AG04450 (cell line): ENCODE measurements around the gene TIMELESS. TPM values are rescaled to one million over a fixed set of nuclear protein-coding genes. Genes with fewer than 3 reads are reported as not detected.

Experiments
- CTCF ChIA-PET: fragments of 300-600, 350-600 bp; formaldehyde crosslinking; extraction: SDS; loops from one replicate; lab custom pipeline; 2022; ENCODE audit warnings: antibody characterized with exemption, inconsistent platforms; lab: Charles Lee
- POLR2A ChIA-PET: fragments of 350-600 bp; formaldehyde crosslinking; extraction: SDS; loops from one replicate; lab custom pipeline; 2021; ENCODE audit warnings: antibody characterized with exemption, inconsistent platforms; lab: Yijun Ruan, JAX
- DNase-seq: peaks from one replicate; pipeline ENCODE4 v3.0.0-alpha.2; 2011; ENCODE audit warnings: low read depth, low spot score
- H3K27ac ChIP-seq: one replicate; pipeline ENCODE4 v1.5.1; 2012; ENCODE audit warnings: low read depth, low read length, control low read depth
- H3K27me3 ChIP-seq: one replicate; pipeline ENCODE4 v1.6.0; 2012; ENCODE audit warnings: low read length; ENCODE audit not compliant: control insufficient read depth, insufficient read depth
- H3K4me3 ChIP-seq: 2 replicates; pipeline ENCODE4 v1.5.1; 2011; ENCODE audit warnings: mild to moderate bottlenecking, low read depth, low read length, control low read depth
- H3K9me3 ChIP-seq: 2 replicates; pipeline ENCODE4 v1.5.1; 2012; ENCODE audit warnings: low read length; ENCODE audit not compliant: control insufficient read depth, insufficient read depth
- polyA plus RNA-seq: library from polyadenylated mRNA; depleted of rRNA; stranded (reverse); fragments of >200 nt; gene quantifications from 2 replicates; pipeline ENCODE4 v1.2.3, GENCODE V29; 2011
- TF ChIP-seq, protein P1 (sequence below): IDR thresholded peaks from 2 replicates; pipeline ENCODE4 v1.5.1; 2011; ENCODE audit warnings: low read depth, low read length, control low read depth, inconsistent platforms

Gene TIMELESS
- polyA plus RNA-seq, 1 experiment: 2.0 TPM

DNA sequence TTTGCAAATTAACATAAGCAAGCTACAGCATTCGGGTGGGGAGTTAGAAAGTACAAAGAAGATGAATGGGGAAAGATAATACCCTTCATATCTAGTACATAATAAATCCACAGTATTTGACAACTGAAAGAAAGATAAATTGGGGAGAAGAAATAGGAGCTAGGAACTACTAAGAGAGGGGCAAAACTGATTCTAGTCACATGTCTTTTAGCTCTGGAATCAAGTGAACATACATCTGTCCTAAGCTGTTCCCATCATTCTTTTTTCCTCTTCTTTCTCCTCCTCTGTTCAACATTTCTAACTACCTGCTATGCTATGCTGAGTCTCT, 71.3 kb downstream of the TIMELESS start:
- Histone ChIP-seq H3K4me3 (no peak overlapping the region), H3K27me3 (peaks cover 5% of the 10 kb centered on the region), H3K27ac (no peak overlapping the region), H3K9me3 (no peaks in the 10 kb centered on the region)
- ChIA-PET POLR2A (no interaction called here), CTCF (no interaction called here)
- no peak for DNase-seq
- TF ChIP-seq, protein P1, sequence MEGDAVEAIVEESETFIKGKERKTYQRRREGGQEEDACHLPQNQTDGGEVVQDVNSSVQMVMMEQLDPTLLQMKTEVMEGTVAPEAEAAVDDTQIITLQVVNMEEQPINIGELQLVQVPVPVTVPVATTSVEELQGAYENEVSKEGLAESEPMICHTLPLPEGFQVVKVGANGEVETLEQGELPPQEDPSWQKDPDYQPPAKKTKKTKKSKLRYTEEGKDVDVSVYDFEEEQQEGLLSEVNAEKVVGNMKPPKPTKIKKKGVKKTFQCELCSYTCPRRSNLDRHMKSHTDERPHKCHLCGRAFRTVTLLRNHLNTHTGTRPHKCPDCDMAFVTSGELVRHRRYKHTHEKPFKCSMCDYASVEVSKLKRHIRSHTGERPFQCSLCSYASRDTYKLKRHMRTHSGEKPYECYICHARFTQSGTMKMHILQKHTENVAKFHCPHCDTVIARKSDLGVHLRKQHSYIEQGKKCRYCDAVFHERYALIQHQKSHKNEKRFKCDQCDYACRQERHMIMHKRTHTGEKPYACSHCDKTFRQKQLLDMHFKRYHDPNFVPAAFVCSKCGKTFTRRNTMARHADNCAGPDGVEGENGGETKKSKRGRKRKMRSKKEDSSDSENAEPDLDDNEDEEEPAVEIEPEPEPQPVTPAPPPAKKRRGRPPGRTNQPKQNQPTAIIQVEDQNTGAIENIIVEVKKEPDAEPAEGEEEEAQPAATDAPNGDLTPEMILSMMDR: no peak

DNA sequence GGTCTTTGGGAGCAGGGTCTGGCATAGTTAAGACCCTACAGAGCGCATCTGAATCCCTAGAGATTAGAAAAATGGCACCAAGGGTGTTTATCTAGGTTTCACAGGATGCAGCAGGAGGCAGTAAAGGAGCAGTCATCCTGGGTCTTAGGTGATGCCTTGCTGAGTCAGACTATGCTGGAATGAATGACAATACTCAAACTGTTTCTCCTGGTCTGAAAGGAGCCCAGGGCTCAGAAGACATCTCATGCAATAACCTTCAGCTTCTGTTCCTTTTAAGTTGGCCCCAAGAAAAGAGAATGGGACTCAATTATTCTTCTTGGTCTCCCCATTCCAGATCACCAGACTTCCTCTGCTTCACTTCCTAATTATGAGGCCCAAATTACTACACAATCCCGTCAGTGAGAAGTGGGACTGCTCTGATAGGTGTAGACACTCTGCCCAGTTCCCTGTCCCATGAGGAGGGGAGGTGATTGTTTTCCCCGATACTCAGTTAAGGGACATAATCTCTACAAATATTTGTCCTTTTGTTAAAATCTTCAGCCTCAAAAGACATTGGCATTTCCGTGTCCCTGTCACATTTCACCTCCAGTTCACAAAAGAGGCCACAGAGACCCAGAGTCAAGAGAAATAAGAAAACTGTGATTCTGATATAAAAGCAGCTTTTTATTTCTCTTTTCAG, 71.8 kb downstream of the TIMELESS start:
- ChIA-PET CTCF (no interaction called here), POLR2A (no interaction called here)
- TF ChIP-seq, protein P1: no peak
- Histone ChIP-seq H3K9me3 (no peaks in the 10 kb centered on the region), H3K27me3 (peaks cover 4% of the 10 kb centered on the region), H3K4me3 (no peak overlapping the region), H3K27ac (no peak overlapping the region)
- DNase-seq: no peak

DNA sequence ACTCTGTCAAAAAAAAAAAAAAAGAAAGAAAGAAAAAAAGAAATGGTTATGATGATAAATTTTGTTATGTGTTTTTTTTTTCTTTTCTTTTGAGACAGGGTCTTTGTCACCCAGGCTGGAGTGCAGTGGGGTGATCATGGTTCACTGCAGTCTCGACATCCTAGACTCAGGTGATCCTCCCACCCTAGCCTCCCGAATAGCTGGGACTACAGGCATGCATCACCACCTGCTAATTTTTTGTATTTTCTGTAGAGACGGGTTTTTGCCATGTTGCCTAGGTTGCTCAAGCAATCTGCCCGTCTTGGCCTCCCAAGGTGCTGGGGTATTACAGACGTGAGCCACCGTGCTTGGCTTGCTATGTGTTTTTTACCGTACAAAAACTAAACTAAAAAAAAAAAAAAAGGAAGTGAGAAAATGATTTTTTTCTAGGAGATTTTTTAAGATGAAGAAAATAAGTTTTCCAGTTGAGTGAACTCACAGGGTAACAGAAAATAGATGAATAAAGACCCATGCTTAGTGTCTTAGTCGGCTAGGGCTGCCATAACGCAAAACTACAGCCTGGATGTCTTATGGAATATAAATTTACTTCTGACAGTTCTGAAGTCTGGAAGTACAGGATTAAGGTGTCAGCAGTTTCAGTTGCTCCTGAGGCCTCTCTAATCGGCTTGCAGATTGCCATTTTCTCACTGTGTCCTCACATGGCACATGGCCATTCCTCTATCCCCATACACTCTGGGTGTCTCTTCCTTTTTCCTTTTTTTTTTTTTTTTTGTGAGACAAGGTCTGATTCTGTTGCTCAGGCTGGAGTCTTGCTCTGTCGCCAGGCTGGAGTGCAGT, 73.4 kb downstream of the TIMELESS start:
- POLR2A ChIA-PET: interaction anchor here (0.7 to 1.5 kb wide), 2 partner anchors 16 to 148 kb away, joined by 6 to 9 read pairs; partner anchors contain the start of gene STAT2
- TF ChIP-seq, protein P1: no peak
- H3K4me3 ChIP-seq: no peak overlapping the region
- CTCF ChIA-PET: no interaction called here
- no peak for DNase-seq
- no peak overlapping the region for H3K27ac ChIP-seq
- H3K9me3 ChIP-seq: no peaks in the 10 kb centered on the region
- H3K27me3 ChIP-seq: peaks cover 2% of the 10 kb centered on the region

DNA sequence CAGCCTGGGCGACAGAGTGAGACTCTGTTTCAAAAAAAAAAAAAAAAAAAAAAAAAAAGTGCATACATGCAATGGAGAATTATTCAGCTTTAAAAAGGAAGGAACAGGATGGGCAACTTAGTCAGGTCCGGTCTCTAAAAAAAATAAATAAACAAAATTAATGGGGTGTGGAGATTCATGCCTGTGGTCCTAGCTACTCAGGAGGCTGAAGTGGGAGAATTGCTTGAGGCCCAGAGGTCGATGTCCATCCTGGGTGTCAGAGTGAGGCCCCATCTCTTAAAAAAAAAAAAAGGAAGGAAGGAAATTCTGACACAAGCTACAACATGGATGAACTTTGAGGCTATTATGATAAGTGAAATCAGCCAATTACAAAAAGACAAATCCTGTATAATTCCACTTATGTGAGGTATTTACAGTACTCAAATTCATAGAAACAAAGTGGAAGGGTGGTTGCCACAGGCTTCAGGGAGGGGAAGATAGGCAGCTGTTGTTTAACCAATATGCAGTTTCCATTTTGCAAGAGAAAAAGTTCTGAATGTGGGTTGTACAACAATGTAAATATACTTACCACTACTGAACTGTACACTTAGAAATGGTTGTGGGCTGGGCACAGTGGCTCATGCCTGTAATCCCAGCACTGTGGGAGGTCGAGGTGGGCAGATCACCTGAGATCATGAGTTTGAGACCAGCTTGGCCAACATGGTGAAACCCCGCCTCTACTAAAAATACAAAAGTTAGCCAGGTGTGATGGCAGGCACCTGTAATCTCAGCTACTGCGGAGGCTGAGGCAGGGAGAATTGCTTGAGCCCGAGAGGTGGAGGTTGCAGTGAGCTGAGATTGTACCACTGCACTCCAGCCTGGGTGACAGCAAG, 74.3 kb downstream of the TIMELESS start:
- TF ChIP-seq, protein P1: no peak
- no peak for DNase-seq
- Histone ChIP-seq H3K27me3 (peaks cover 2% of the 10 kb centered on the region), H3K9me3 (no peaks in the 10 kb centered on the region), H3K27ac (no peak overlapping the region), H3K4me3 (no peak overlapping the region)
- ChIA-PET CTCF (interaction anchor here (0.6 to 1.1 kb wide), 3 partner anchors 14 to 89 kb away, joined by 3 read pairs; no protein-coding TSS in a partner anchor), POLR2A (interaction anchor here (0.7 to 1.5 kb wide), 3 partner anchors 15 to 147 kb away, joined by 4 to 9 read pairs (median 6); partner anchors contain the start of genes CNPY2 and STAT2)
